NCI-H187 (cell line): ENCODE data around the gene SEC31A.
"Not testable (repeated sequence)": the region's sequence is repeated elsewhere in the genome, so short reads cannot be mapped to it uniquely, and the experiment has no call there.

Experiments
- DNase-seq, 2 experiments: peaks; one replicate each; lab custom pipeline; 2025; lab: John Stamatoyannopoulos, UW

Gene SEC31A

GRCh38 chr4:82890901-82891706, at the start of gene SEC31A:
Gene SEC31A (minus strand): TSS chr4:82891153. CDS start chr4:82881936, 9,217 bp downstream.
- DNase-seq = peak; percentile 92 to 98

GRCh38 chr4:82939414-82939813, 48.5 kb upstream of the SEC31A start:
- no peak for DNase-seq

- DNase-seq = no peak
Observed at GRCh38 chr4:82934441-82934840, 43.5 kb upstream of the SEC31A start.

GRCh38 chr4:82930848-82931755, 40.1 kb upstream of the SEC31A start:
- DNase-seq = no peak

- no peak for DNase-seq
Observed at GRCh38 chr4:82921795-82922194, 30.8 kb upstream of the SEC31A start.

- no peak for DNase-seq
Observed at GRCh38 chr4:82919386-82919785, 28.4 kb upstream of the SEC31A start.

- no peak for DNase-seq
Observed at GRCh38 chr4:82918091-82918490, 27.1 kb upstream of the SEC31A start.

GRCh38 chr4:82913968-82914367, 23.0 kb upstream of the SEC31A start:
- not testable (repeated sequence) for DNase-seq

GRCh38 chr4:82913305-82913704, 22.4 kb upstream of the SEC31A start:
- no peak for DNase-seq

- no peak for DNase-seq
Observed at GRCh38 chr4:82909326-82909725, 18.4 kb upstream of the SEC31A start.

- DNase-seq = no peak
Observed at GRCh38 chr4:82906469-82906868, 15.5 kb upstream of the SEC31A start.

GRCh38 chr4:82905205-82905604, 14.3 kb upstream of the SEC31A start:
- no peak for DNase-seq

GRCh38 chr4:82903737-82904136, 12.8 kb upstream of the SEC31A start:
- DNase-seq = no peak

- no peak for DNase-seq
Observed at GRCh38 chr4:82901183-82901718, 10.3 kb upstream of the SEC31A start.

- peak; percentile 96 to 98 for DNase-seq
Observed at GRCh38 chr4:82900411-82901182, 9.6 kb upstream of the SEC31A start, which contains the start of gene THAP9. Gene THAP9 (plus strand): TSS chr4:82900735. CDS start chr4:82900803, 68 bp downstream.

- DNase-seq = peak in 1 of 2 experiments; percentile 82
Observed at GRCh38 chr4:82900066-82900410, 9.1 kb upstream of the SEC31A start.

GRCh38 chr4:82899374-82900065, 8.6 kb upstream of the SEC31A start:
- peak in 1 of 2 experiments; percentile 67 for DNase-seq

GRCh38 chr4:82898322-82899243, 7.6 kb upstream of the SEC31A start:
- no peak for DNase-seq

- no peak for DNase-seq
Observed at GRCh38 chr4:82896755-82897154, 5.8 kb upstream of the SEC31A start.

GRCh38 chr4:82893942-82894341, 3.0 kb upstream of the SEC31A start:
- DNase-seq = no peak
